Measurements from ENCODE around the gene ALX4.

The ALX4 gene

GRCh38 chr11:44344921-44345320, 35.0 kb upstream of the ALX4 start:
- DNase-seq (ENCODE audit: extremely low spot score): no peak
- no peak for TF ChIP-seq SUZ12 (IDR thresholded peaks at IDR 0.05)
- no peak for TF ChIP-seq LEF1 (IDR thresholded peaks at IDR 0.05; ENCODE audit: borderline replicate concordance)
- no peak for TF ChIP-seq HDGF (IDR thresholded peaks at IDR 0.05; ENCODE audit: borderline replicate concordance)
- TF ChIP-seq FOXK2 (IDR thresholded peaks at IDR 0.05): no peak
- TF ChIP-seq FOXM1 (IDR thresholded peaks at IDR 0.05; ENCODE audit: borderline replicate concordance): no peak
- no peak for TF ChIP-seq ELF4 (IDR thresholded peaks at IDR 0.05)
- TF ChIP-seq TARDBP (IDR thresholded peaks at IDR 0.05): no peak
- CTCF ChIA-PET: interaction anchor here (0.8 kb wide), 1 partner anchor 59 kb away, joined by 4 read pairs; no protein-coding TSS in a partner anchor
- POLR2A ChIA-PET: no interaction called here

- TF ChIP-seq NFRKB (IDR thresholded peaks at IDR 0.05) (no peak), HDGF (IDR thresholded peaks at IDR 0.05; ENCODE audit: borderline replicate concordance) (no peak), FOXM1 (IDR thresholded peaks at IDR 0.05; ENCODE audit: borderline replicate concordance) (no peak), BHLHE40 (IDR thresholded peaks at IDR 0.05; ENCODE audit: borderline replicate concordance) (no peak), SUZ12 (IDR thresholded peaks at IDR 0.05) (no peak), CTBP1 (IDR thresholded peaks at IDR 0.05; ENCODE audit: borderline replicate concordance) (no peak), ELF4 (IDR thresholded peaks at IDR 0.05) (no peak), FOXA1 (IDR thresholded peaks at IDR 0.05) (no peak)
- POLR2A ChIA-PET: no interaction called here
- CTCF ChIA-PET: interaction anchor here (0.8 kb wide), 1 partner anchor 59 kb away, joined by 4 read pairs; no protein-coding TSS in a partner anchor
- no peak for DNase-seq (ENCODE audit: extremely low spot score)
Measured at GRCh38 chr11:44344423-44344820, 34.5 kb upstream of the ALX4 start.

- no peak for DNase-seq (ENCODE audit: extremely low spot score)
- TF ChIP-seq HDGF (IDR thresholded peaks at IDR 0.05; ENCODE audit: borderline replicate concordance) (no peak), SP1 (IDR thresholded peaks at IDR 0.05) (no peak), SUZ12 (IDR thresholded peaks at IDR 0.05) (no peak), LEF1 (IDR thresholded peaks at IDR 0.05; ENCODE audit: borderline replicate concordance) (no peak), L3MBTL2 (conservative IDR thresholded peaks at IDR 0.05) (no peak), CTBP1 (IDR thresholded peaks at IDR 0.05; ENCODE audit: borderline replicate concordance) (no peak)
- ChIA-PET CTCF (no interaction called here), POLR2A (no interaction called here)
Measured at GRCh38 chr11:44343778-44344422, 34.0 kb upstream of the ALX4 start.

- no peak for DNase-seq (ENCODE audit: extremely low spot score)
- ChIA-PET CTCF (no interaction called here), POLR2A (no interaction called here)
- no peak for TF ChIP-seq CTBP1 (IDR thresholded peaks at IDR 0.05; ENCODE audit: borderline replicate concordance)
- TF ChIP-seq TARDBP (IDR thresholded peaks at IDR 0.05): no peak
- TF ChIP-seq ELF4 (IDR thresholded peaks at IDR 0.05): no peak
Measured at GRCh38 chr11:44342616-44343015, 32.7 kb upstream of the ALX4 start.

- TF ChIP-seq HDGF (IDR thresholded peaks at IDR 0.05; ENCODE audit: borderline replicate concordance) (no peak), BHLHE40 (IDR thresholded peaks at IDR 0.05; ENCODE audit: borderline replicate concordance) (no peak), ELF4 (IDR thresholded peaks at IDR 0.05) (no peak), PKNOX1 (IDR thresholded peaks at IDR 0.05) (no peak), SP1 (IDR thresholded peaks at IDR 0.05) (no peak)
- ChIA-PET POLR2A (no interaction called here), CTCF (no interaction called here)
- no peak for DNase-seq (ENCODE audit: extremely low spot score)
Measured at GRCh38 chr11:44340656-44341055, 30.7 kb upstream of the ALX4 start.

- POLR2A ChIA-PET: no interaction called here
- DNase-seq (ENCODE audit: extremely low spot score): no peak
- TF ChIP-seq FOXA1 (IDR thresholded peaks at IDR 0.05) (no peak), FOXM1 (IDR thresholded peaks at IDR 0.05; ENCODE audit: borderline replicate concordance) (no peak), ARNT (IDR thresholded peaks at IDR 0.05) (no peak), TARDBP (IDR thresholded peaks at IDR 0.05) (no peak), ELF4 (IDR thresholded peaks at IDR 0.05) (no peak), SUZ12 (IDR thresholded peaks at IDR 0.05) (no peak), SP1 (IDR thresholded peaks at IDR 0.05) (no peak), LEF1 (IDR thresholded peaks at IDR 0.05; ENCODE audit: borderline replicate concordance) (no peak), PKNOX1 (IDR thresholded peaks at IDR 0.05) (no peak), BHLHE40 (IDR thresholded peaks at IDR 0.05; ENCODE audit: borderline replicate concordance) (no peak), FOXK2 (IDR thresholded peaks at IDR 0.05) (no peak), NFRKB (IDR thresholded peaks at IDR 0.05) (no peak), CTBP1 (IDR thresholded peaks at IDR 0.05; ENCODE audit: borderline replicate concordance) (no peak), L3MBTL2 (conservative IDR thresholded peaks at IDR 0.05) (no peak)
- CTCF ChIA-PET: no interaction called here
Measured at GRCh38 chr11:44339530-44339883, 29.6 kb upstream of the ALX4 start.

GRCh38 chr11:44338698-44339529, 29.0 kb upstream of the ALX4 start:
- no peak for DNase-seq (ENCODE audit: extremely low spot score)
- TF ChIP-seq ARNT (IDR thresholded peaks at IDR 0.05): no peak
- CTCF ChIA-PET: no interaction called here
- POLR2A ChIA-PET: no interaction called here
